GM19452 (cell line): Measurements from ENCODE around the gene POLRMT.
A peak's percentile ranks its signal among the peaks of the same experiment; 100 is the strongest.

Experiments
- ATAC-seq: cut with Tn5 transposase; IDR thresholded peaks from one replicate; pipeline ENCODE4 v1.9.1; 2021; ENCODE audit not compliant: unreplicated experiment

The POLRMT gene

GRCh38 chr19:581399-582111, 51.8 kb downstream of the POLRMT start:
- no peak for ATAC-seq

- no peak for ATAC-seq
Measured at GRCh38 chr19:580274-580835, 53.0 kb downstream of the POLRMT start.

- no peak for ATAC-seq
Measured at GRCh38 chr19:579842-580155, 53.5 kb downstream of the POLRMT start.

GRCh38 chr19:579111-579841, 54.1 kb downstream of the POLRMT start:
- ATAC-seq = no peak

GRCh38 chr19:577439-578392, 55.6 kb downstream of the POLRMT start:
- no peak for ATAC-seq

GRCh38 chr19:576768-577438, 56.4 kb downstream of the POLRMT start:
- ATAC-seq = no peak

- no peak for ATAC-seq
Measured at GRCh38 chr19:575527-576506, 57.5 kb downstream of the POLRMT start.

GRCh38 chr19:574658-575526, 58.4 kb downstream of the POLRMT start:
- ATAC-seq = no peak

- ATAC-seq = no peak
Measured at GRCh38 chr19:573519-573825, 59.9 kb downstream of the POLRMT start.

GRCh38 chr19:572743-573518, 60.4 kb downstream of the POLRMT start:
- peak; percentile 29 for ATAC-seq

GRCh38 chr19:572140-572742, 61.1 kb downstream of the POLRMT start, which contains the start of gene BSG:
TSS of gene BSG (plus strand) at chr19:572596. CDS start at chr19:572635, 39 bp downstream.
- peak; percentile 67 for ATAC-seq

- no peak for ATAC-seq
Measured at GRCh38 chr19:571566-571974, 61.8 kb downstream of the POLRMT start.

- ATAC-seq = no peak
Measured at GRCh38 chr19:570937-571565, 62.3 kb downstream of the POLRMT start.

GRCh38 chr19:570251-570686, 63.1 kb downstream of the POLRMT start:
- ATAC-seq = no peak

- ATAC-seq = no peak
Measured at GRCh38 chr19:567296-567900, 65.9 kb downstream of the POLRMT start.
